Omental fat pad (tissue), 4 donors: Measurements from ENCODE around the gene SLC35E2B. TPM values are rescaled to one million over a fixed set of nuclear protein-coding genes. Genes with fewer than 3 reads are reported as not detected.
"Not testable (repeated sequence)": the region's sequence is repeated elsewhere in the genome, so short reads cannot be mapped to it uniquely, and the experiment has no call there.

Source experiments
- ATAC-seq: fragments of 150-250 bp; one replicate; pipeline ENCODE4 v1.9.1; 2016; ENCODE audit warnings: mild to moderate bottlenecking, moderate library complexity; ENCODE audit not compliant: low FRiP score
- DNase-seq: peaks from one replicate; pipeline ENCODE4 v3.0.0-alpha.2; 2019; ENCODE audit warnings: low spot score
- CTCF ChIP-seq, 3 donors: fragments of 450-650 bp; IDR thresholded peaks; one replicate each; pipeline ENCODE4 v1.5.1; 2016 to 2017; ENCODE audit warnings: antibody characterized with exemption in 3 of 3, mild to moderate bottlenecking in 3 of 3, moderate library complexity in 2 of 3
- total RNA-seq, 4 donors: library from RNA; depleted of rRNA; stranded (reverse); fragments of >200 nt; gene quantifications; one replicate each; pipeline ENCODE4 v1.1.0, GENCODE V29; 2016

SLC35E2B gene
- total RNA-seq, 4 donors from 2014 or later, result 22.1 to 52.9 (median 36.0) TPM

GRCh38 chr1:1669468-1670440 is 22.8 kb downstream of the SLC35E2B start:
- no peak for DNase-seq
- no peak for TF ChIP-seq CTCF (IDR thresholded peaks at IDR 0.05)
- no peak for ATAC-seq

GRCh38 chr1:1666526-1666925 is 26.1 kb downstream of the SLC35E2B start:
- no peak for TF ChIP-seq CTCF (IDR thresholded peaks at IDR 0.05)
- ATAC-seq (no peak), DNase-seq (no peak)

- TF ChIP-seq CTCF (IDR thresholded peaks at IDR 0.05), result no peak
- DNase-seq (no peak), ATAC-seq (no peak)
These were observed 26.8 kb downstream of the SLC35E2B start for GRCh38 chr1:1665815-1666251.

GRCh38 chr1:1664941-1665814 is 27.4 kb downstream of the SLC35E2B start:
- DNase-seq, result no peak
- no peak for ATAC-seq
- no peak for TF ChIP-seq CTCF (IDR thresholded peaks at IDR 0.05)

- DNase-seq, ATAC-seq: not testable (repeated sequence)
These were observed 28.3 kb downstream of the SLC35E2B start for GRCh38 chr1:1664318-1664717.

GRCh38 chr1:1662830-1663560 is 29.6 kb downstream of the SLC35E2B start:
- DNase-seq, ATAC-seq: not testable (repeated sequence)

GRCh38 chr1:1662392-1662791 is 30.2 kb downstream of the SLC35E2B start:
- peak; percentile 8 for ATAC-seq
- DNase-seq, result not testable (repeated sequence)

GRCh38 chr1:1658583-1659549 is 33.7 kb downstream of the SLC35E2B start, which contains the start of gene CDK11B:
Gene CDK11B, minus strand, starts transcription at chr1:1659004. Its CDS starts 1,519 bp downstream, at chr1:1657485.
- ATAC-seq (peak; percentile 94), DNase-seq (peak; percentile 82)

- not testable (repeated sequence) for DNase-seq
- peak; percentile 9 for ATAC-seq
These were observed 44.3 kb downstream of the SLC35E2B start for GRCh38 chr1:1648265-1648664.

- DNase-seq, result not testable (repeated sequence)
- peak; percentile 13 for ATAC-seq
These were observed 44.9 kb downstream of the SLC35E2B start for GRCh38 chr1:1647567-1648241.

GRCh38 chr1:1646326-1646725 is 46.3 kb downstream of the SLC35E2B start:
- not testable (repeated sequence) for DNase-seq, ATAC-seq
